HUES6 (cell line): ENCODE results near the gene TBC1D2B.

Experiments used
- H3K27ac ChIP-seq: 2 replicates; pipeline ENCODE4 v1.7.0; 2013; ENCODE audit warnings: low read depth, mild to moderate bottlenecking, low read length, inconsistent platforms
- H3K27me3 ChIP-seq: 2 replicates; pipeline ENCODE4 v1.6.1; 2013; ENCODE audit warnings: low read length; ENCODE audit not compliant: control insufficient read depth, insufficient read depth
- H3K36me3 ChIP-seq: 2 replicates; pipeline ENCODE4 v1.6.1; 2013; ENCODE audit warnings: low read length; ENCODE audit not compliant: control insufficient read depth, insufficient read depth
- H3K4me1 ChIP-seq: 2 replicates; pipeline ENCODE4 v1.6.1; 2013; ENCODE audit warnings: low read length; ENCODE audit not compliant: control insufficient read depth, insufficient read depth
- H3K4me3 ChIP-seq: 2 replicates; pipeline ENCODE4 v1.5.1; 2013; ENCODE audit warnings: low read depth, low read length
- H3K9ac ChIP-seq: one replicate; pipeline ENCODE4 v1.6.1; 2013; ENCODE audit warnings: mild to moderate bottlenecking, low read length
- H3K9me3 ChIP-seq: 2 replicates; pipeline ENCODE4 v1.6.1; 2013; ENCODE audit warnings: low read depth, low read length; ENCODE audit not compliant: control insufficient read depth, insufficient read depth

Gene TBC1D2B

DNA sequence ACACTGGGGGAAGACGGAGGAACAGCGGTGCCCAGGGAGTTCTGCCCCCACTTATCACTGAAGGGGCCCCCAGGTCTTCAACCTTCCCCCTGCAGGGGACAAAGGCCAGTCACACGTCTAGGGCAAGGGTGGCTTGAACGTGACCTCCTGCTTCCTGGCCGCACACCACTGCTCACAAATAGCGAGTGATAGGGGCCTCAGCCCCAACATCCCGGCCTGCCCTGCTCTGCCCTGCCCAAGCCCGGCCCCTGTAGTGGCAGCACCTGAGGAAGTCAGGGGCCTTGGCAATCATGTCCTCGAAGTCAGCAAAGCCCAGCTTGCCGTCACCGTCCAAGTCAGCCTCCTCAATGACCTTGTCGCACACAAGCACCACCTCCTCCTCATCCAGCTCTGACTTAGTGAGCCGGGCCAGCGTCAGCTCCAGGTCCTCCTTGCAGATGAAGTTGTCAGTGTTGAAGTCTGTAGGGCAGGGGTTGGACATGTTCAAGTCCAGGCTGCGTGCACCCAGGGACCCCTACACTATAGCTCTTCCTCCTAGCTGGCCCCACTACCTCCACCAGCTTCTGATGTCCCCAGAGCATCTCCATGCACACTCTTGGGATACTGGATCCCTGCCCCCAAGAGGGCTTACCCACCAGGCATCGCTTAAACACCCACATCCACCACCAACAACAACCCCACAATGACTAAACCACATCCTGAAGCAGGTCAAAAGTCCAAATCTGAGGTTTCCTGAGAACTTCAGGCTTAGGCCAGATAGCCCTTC lies 28.1 kb upstream of the TBC1D2B start:
- Histone ChIP-seq H3K27ac (no peak overlapping the region), H3K4me3 (no peak overlapping the region), H3K9ac (peak overlapping the region; percentile 11), H3K9me3 (no peaks in the 10 kb centered on the region), H3K36me3 (peaks cover 7% of the 10 kb centered on the region), H3K4me1 (no peaks in the 10 kb centered on the region), H3K27me3 (no peaks in the 10 kb centered on the region)

DNA sequence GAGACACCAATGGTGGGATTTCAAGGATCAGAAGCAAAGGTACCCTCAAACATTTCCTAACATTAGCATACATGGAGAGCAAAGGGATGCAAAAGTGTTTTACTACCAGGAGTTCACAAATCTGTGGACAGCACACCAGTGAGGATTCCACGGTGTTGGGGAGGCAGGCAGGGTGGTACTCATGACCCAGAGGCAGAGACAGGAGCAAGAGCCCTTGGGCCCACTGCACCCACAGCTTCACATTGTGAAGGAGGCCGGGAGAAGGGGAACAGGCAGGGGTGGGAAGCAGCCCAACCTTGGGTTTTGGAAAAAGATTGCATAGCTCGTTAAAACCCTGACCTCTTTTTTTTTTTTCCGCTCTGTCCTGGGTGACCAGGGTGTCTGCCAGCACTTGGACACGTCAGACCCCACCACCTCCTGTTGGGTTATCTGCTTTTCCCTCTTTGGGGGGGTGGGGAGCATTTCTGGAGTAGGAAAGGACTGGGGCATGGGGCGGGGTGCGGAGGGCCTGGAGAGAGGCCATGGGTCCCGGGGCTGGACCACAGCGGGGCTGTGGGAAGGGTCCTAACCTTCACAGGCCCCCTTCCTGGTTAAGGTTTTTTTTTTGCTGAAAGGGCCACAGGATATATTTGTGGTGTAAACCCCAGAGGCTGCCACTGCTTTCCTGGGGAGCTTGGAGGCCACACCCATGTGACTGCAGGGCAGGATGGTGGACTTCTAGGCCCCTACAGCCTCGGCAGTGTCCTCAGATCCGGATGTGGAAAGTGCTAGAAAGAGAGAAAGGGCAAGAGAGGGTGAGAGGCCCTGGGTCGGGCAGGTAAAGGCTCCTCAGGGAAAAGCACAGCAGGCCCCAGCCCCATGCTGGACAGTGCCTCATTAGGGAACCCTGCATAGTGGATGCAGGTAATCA lies 27.3 kb upstream of the TBC1D2B start:
- no peaks in the 10 kb centered on the region for H3K9me3 ChIP-seq
- no peak overlapping the region for H3K27ac ChIP-seq
- no peaks in the 10 kb centered on the region for H3K27me3 ChIP-seq
- no peak overlapping the region for H3K4me3 ChIP-seq
- peaks cover 7% of the 10 kb centered on the region for H3K36me3 ChIP-seq
- no peak overlapping the region for H3K9ac ChIP-seq
- H3K4me1 ChIP-seq: no peaks in the 10 kb centered on the region

- Histone ChIP-seq H3K27me3 (no peaks in the 10 kb centered on the region), H3K27ac (no peak overlapping the region), H3K4me3 (no peak overlapping the region), H3K36me3 (peaks cover 7% of the 10 kb centered on the region), H3K9me3 (no peaks in the 10 kb centered on the region), H3K4me1 (no peaks in the 10 kb centered on the region), H3K9ac (no peak overlapping the region)
Observed at GRCh38 chr15:78104119-78104479, 26.6 kb upstream of the TBC1D2B start.

DNA sequence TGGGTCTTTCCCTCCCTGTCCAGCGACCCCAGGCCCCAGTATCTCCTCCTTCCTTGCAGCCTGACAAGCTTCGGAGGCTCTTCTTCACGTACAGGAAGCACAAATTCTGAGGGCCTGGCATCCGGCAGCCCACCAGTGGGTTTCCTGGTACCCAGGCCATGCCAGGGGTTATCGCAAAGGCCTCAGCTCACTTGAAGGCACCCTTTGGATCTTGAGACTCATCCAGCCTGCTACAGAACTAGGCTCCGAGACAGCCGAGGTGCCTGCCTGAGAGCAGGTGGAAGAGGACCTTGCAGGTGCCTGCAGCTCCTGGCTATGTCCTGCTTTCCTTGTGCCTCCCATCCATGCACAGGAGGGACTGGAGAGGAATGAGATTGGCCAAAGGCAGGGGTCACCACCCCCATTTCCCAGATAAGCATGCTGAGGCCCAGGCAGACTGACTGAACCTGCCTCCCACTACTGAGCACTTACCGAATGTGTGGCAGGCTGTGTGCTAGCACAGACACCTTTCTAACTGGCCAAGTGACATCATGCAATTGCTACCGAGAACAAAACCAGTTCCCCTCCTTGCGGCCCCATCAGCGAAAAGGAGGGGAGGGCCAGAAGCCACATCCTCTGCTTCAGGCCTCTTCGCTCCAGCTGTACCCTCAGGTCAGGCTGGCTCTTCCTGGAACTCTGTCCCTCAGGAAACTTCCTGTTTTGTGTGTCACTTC lies 26.1 kb upstream of the TBC1D2B start:
- Histone ChIP-seq H3K9me3 (no peaks in the 10 kb centered on the region), H3K27ac (no peak overlapping the region), H3K9ac (no peak overlapping the region), H3K27me3 (no peaks in the 10 kb centered on the region), H3K36me3 (peaks cover 7% of the 10 kb centered on the region), H3K4me1 (no peaks in the 10 kb centered on the region), H3K4me3 (no peak overlapping the region)

- Histone ChIP-seq H3K27ac (no peak overlapping the region), H3K27me3 (no peaks in the 10 kb centered on the region), H3K4me1 (no peaks in the 10 kb centered on the region), H3K4me3 (no peak overlapping the region), H3K36me3 (peaks cover 7% of the 10 kb centered on the region), H3K9me3 (no peaks in the 10 kb centered on the region), H3K9ac (no peak overlapping the region)
Observed at GRCh38 chr15:78102741-78103140, 25.2 kb upstream of the TBC1D2B start.

- H3K9me3 ChIP-seq: no peaks in the 10 kb centered on the region
- no peaks in the 10 kb centered on the region for H3K4me1 ChIP-seq
- no peak overlapping the region for H3K27ac ChIP-seq
- peaks cover 7% of the 10 kb centered on the region for H3K36me3 ChIP-seq
- no peaks in the 10 kb centered on the region for H3K27me3 ChIP-seq
- H3K4me3 ChIP-seq: no peak overlapping the region
- H3K9ac ChIP-seq: no peak overlapping the region
Observed at GRCh38 chr15:78102211-78102610, 24.7 kb upstream of the TBC1D2B start.

DNA sequence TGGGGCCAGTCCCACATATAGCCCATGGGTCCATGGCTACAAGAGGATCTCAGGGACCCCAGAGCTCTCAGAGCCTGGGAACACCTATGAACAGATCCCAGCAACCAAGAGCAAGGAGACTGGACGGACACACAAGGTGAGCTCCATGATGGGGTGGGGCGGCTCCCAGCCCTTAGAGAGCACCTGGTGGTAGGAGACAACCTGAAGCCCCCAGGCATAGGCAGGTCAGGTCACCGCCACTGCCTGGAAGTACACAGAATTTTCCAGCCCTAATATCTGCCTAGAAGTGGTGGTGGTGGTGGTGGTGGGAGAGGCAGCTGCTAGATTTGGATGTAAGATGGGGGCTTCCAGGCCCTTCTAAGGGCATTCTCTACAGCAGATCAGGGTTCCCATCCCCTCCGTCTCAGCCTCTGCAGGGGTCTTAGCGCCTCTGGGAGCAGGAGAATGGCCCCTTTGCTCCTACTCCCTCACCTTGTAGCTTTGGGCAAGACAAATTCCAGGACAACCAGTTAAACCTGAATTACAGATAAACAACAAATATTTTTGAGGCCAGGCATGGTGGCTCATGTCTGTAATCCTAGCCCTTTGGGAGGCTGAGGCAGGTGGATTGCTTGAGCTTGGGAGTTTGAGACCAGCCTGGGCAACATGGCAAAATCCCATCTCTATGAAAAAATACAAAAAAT lies 24.1 kb upstream of the TBC1D2B start:
- Histone ChIP-seq H3K27ac (no peak overlapping the region), H3K9me3 (no peaks in the 10 kb centered on the region), H3K27me3 (no peaks in the 10 kb centered on the region), H3K4me1 (no peaks in the 10 kb centered on the region), H3K36me3 (peaks cover 7% of the 10 kb centered on the region), H3K4me3 (no peak overlapping the region), H3K9ac (no peak overlapping the region)

DNA sequence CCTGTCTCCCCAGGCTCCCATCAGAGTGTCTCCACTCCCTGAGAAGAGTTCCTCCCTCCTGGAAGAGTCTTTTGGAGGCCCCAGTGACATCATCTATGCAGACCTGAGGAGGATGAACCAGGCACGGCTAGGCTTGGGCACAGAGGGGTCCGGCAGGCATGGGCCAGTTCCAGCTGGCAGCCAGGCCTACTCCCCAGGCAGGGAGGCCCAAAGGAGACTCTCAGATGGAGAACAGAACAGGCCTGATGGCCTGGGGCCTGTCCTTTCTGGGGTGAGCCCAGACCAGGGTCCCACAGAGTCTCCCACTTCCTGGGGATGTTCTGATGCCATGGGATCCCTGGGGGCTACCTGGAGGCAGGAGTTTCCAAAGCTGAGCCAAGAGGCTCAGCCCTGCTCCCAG lies 23.4 kb upstream of the TBC1D2B start:
- no peak overlapping the region for H3K9ac ChIP-seq
- H3K4me1 ChIP-seq: no peaks in the 10 kb centered on the region
- peaks cover 6% of the 10 kb centered on the region for H3K36me3 ChIP-seq
- no peak overlapping the region for H3K27ac ChIP-seq
- no peaks in the 10 kb centered on the region for H3K9me3 ChIP-seq
- H3K27me3 ChIP-seq: no peaks in the 10 kb centered on the region
- no peak overlapping the region for H3K4me3 ChIP-seq

GRCh38 chr15:78098131-78098755 lies 20.7 kb upstream of the TBC1D2B start:
- Histone ChIP-seq H3K4me3 (no peak overlapping the region), H3K9me3 (no peaks in the 10 kb centered on the region), H3K4me1 (no peaks in the 10 kb centered on the region), H3K36me3 (no peaks in the 10 kb centered on the region), H3K9ac (no peak overlapping the region), H3K27ac (no peak overlapping the region), H3K27me3 (peaks cover 6% of the 10 kb centered on the region)

DNA sequence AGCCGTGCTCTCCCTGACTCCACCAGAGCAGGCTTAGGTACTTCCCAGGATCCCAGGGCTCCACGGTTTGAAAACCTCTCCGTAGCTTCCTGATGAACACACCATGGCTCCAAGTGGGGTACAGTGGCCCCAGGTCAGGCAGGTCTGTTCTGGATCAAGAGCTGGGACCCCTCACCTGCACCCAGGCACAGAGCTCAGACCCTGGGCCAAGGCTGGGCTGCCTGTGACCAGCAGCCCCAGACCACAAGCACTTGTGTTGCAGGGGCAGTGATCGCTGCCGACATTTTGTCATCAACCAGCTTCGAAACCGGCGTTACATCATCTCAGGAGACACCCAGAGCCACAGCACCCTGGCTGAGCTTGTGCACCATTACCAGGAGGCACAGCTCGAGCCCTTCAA lies 20.2 kb upstream of the TBC1D2B start:
- no peaks in the 10 kb centered on the region for H3K4me1 ChIP-seq
- H3K27me3 ChIP-seq: peaks cover 10% of the 10 kb centered on the region
- H3K36me3 ChIP-seq: no peaks in the 10 kb centered on the region
- H3K27ac ChIP-seq: no peak overlapping the region
- no peak overlapping the region for H3K4me3 ChIP-seq
- no peaks in the 10 kb centered on the region for H3K9me3 ChIP-seq
- no peak overlapping the region for H3K9ac ChIP-seq
